Left kidney (tissue), 8 donors: Measurements from ENCODE around the gene GRAMD4. TPM values are rescaled to one million over a fixed set of nuclear protein-coding genes. Genes with fewer than 3 reads are reported as not detected.

Source experiments
- DNase-seq: peaks from one replicate; pipeline ENCODE4 v3.0.0-alpha.2; 2013
- long read RNA-seq, 8 donors: transcript quantifications; one replicate each; lab custom pipeline, GENCODE V29; 2026
- polyA plus RNA-seq: library from polyadenylated mRNA; unstranded; fragments of 120-200 nt; gene quantifications from one replicate; pipeline ENCODE4 v1.2.1, GENCODE V29; 2013; ENCODE audit not compliant: insufficient read length

GRAMD4 gene, protein sequence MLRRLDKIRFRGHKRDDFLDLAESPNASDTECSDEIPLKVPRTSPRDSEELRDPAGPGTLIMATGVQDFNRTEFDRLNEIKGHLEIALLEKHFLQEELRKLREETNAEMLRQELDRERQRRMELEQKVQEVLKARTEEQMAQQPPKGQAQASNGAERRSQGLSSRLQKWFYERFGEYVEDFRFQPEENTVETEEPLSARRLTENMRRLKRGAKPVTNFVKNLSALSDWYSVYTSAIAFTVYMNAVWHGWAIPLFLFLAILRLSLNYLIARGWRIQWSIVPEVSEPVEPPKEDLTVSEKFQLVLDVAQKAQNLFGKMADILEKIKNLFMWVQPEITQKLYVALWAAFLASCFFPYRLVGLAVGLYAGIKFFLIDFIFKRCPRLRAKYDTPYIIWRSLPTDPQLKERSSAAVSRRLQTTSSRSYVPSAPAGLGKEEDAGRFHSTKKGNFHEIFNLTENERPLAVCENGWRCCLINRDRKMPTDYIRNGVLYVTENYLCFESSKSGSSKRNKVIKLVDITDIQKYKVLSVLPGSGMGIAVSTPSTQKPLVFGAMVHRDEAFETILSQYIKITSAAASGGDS
- polyA plus RNA-seq, result 17.0 TPM
- long read RNA-seq, donor 1, result 0 reads
- long read RNA-seq, donor 2, partial matches to known transcripts, result 0 of 5 reads
- long read RNA-seq, donor 2, other reads (novel, unspliced or antisense), result 5 of 5 reads
- long read RNA-seq, donor 3, result 0 reads
- long read RNA-seq, donor 4, partial matches to known transcripts, result 0 of 1 reads
- long read RNA-seq, donor 4, other reads (novel, unspliced or antisense), result 0 of 1 reads
- long read RNA-seq, donor 5, partial matches to known transcripts, result 0 of 6 reads
- long read RNA-seq, donor 5, other reads (novel, unspliced or antisense), result 6 of 6 reads
- long read RNA-seq, donor 6, partial matches to known transcripts, result 0 of 1 reads
- long read RNA-seq, donor 6, other reads (novel, unspliced or antisense), result 0 of 1 reads
- long read RNA-seq, donor 7, full-length matches to known transcripts, result 1 of 34 reads
- long read RNA-seq, donor 7, partial matches to known transcripts, result 33 of 34 reads
- long read RNA-seq, donor 7, other reads (novel, unspliced or antisense), result 0 of 34 reads
- long read RNA-seq, donor 8, result 0 reads

DNA sequence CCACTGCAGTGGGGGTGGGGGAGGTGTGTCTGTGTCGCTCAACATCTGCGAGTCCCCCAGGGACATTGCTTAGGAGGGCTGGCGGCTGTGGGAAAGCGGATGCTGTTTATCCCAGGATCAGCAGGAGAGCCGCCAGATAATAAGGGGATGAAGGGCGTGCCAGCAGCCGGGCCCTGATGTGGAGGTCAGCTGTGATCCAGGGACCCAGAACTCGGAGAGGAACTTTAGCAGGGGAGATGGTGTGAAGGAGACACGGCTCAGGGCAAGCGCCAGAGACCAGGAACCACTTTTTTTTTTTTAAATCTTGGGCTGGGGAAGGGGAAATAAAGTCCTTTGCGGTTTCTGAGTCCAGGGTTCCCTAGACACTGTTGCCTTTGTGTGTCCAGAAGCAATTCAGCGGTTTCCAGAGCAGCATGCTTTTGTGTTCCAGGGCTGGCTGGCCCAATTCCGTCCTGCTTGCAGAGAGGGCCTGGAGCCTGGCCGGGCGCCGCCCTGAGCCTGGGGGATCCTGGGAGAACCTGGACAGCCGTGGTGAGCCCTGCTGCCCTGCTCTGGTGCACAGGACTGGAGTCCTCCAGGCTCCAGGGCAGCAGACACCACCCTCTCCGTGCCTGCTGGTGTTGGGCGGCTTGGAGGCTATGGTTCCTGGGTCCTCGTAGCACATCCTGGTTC, at the start of gene GRAMD4:
Gene GRAMD4, plus strand, starts transcription at position 557 of the 672 bp plus-strand sequence. CDS start 6,414 bp downstream, outside the sequence.
- DNase-seq, result no peak

DNA sequence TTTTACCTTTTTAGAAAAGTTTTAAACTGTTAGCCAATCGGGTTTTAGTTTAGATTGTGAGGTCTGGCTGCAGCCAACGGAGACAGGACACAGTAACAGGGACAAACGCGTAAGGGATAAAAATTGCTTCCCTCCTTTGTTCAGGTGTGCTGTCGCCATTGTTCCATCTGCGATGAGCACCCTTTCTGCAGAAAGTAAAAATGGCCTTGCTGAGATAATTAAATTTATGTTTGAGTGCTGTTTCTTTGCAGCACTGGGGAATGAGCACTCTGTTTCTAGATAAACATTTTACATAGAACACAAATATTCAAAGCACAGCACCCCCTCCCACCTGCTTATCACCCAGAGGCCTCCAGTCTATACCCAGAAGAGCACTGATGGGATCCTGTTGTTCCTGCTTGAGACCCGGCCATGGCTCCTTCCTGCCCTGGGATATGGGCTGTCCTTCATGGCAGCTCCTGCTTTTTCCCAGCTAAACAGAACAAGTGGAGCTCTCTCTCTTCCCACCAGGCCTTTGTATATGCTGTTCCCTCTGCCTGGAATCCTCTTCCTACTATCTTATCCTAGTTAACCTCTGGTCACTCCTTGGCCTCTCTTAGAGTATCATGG, 48.4 kb upstream of the GRAMD4 start:
- DNase-seq, result no peak

DNA sequence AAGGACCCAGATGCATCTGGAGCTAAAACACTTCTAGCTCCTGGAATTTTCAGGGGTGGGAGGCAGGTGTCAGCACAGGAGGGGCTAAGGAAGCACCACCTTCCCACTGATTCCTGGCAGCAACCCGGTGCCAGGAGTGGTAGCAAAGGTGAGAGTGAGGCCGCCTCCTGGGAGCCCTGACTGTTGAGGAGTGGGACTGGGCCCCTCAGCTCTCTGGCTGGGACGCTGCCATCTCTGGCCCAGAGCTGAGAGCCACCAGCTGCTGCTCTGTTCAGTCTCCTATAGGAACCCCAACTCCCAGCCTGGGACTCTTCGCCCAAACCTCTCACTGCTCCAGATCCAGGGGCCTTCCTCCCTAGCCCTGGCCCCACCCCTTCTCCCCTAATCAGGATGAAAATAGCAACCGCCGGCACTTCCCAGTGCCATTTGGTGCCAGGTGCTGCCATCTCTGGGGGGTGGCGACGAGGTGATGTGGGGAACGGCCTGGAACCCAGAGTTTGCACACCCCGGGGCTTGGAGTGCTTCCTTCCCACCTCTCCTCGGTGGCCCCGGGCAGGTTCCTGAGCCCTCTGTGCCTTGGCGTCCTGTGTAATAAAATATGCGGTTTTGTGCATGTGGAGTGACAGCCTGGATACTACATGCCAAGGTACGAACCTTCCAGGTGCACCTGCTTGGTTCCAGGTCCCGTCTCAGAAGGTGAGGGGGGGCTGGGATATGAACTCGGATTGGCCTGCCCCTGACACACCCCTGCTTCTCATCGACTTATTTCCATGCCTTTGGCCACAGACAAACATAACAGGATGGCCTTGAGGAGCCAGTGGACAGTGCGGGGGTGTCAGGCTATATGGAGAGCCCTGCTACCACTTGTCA, 47.0 kb upstream of the GRAMD4 start:
- no peak for DNase-seq

DNA sequence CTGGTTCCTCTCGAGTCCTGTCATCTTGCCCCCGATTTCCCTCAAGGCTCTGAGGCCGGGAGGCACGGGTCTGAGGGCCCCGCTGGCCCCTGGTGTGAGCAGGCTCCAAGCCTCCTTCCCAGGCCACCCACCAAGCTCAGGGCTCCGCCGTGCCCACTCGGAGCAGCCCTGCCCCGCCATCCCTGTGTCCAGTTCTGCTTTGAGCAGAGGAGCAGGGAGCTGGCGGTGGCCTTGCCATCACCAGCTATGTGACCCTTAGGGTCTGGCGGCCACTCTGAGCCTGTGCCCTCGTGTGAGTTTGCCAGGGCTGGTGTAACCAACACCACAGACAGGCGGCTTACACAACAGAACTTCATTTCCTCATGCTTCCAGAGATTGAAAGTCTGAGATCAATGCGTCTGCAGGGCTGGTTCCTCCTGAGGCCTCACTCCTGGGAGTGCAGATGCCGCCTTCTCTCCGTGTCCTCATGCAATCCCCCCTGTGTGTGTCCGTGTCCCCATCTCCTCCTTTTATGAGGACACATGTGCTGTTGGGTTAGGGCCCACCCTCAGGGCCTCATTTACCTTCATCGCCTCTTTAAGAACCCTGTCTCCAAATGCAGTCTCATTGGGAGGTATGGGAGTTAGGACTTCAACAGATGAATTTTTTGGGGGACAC, 46.3 kb upstream of the GRAMD4 start:
- DNase-seq, result no peak

DNA sequence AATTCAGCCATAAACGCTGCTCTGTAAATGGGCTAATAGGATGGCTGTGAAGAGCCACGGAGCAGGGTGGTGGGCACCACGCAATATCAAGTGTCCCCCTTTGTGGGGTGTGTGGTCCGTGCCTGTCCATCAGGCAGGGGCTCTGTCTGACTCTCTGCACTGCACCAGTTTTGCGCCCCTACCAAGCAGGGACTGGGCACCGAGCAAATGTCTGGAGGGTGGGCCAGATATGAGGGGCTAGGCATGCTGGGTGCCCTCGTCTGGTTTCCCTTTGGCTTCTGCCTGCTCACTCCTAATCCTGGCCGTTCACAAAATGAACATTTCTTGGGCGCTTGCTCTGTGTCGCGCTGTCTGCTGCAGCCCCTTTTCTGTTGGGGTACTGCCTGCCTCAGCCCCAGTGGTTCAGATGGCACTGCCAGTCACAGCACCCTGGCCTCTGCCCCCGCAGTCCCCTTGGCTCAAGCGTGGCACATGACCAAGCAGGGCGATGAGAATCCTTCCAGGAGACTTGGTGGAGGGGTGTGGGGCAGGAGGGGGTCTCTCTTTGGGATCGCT, 45.7 kb upstream of the GRAMD4 start:
- no peak for DNase-seq

DNA sequence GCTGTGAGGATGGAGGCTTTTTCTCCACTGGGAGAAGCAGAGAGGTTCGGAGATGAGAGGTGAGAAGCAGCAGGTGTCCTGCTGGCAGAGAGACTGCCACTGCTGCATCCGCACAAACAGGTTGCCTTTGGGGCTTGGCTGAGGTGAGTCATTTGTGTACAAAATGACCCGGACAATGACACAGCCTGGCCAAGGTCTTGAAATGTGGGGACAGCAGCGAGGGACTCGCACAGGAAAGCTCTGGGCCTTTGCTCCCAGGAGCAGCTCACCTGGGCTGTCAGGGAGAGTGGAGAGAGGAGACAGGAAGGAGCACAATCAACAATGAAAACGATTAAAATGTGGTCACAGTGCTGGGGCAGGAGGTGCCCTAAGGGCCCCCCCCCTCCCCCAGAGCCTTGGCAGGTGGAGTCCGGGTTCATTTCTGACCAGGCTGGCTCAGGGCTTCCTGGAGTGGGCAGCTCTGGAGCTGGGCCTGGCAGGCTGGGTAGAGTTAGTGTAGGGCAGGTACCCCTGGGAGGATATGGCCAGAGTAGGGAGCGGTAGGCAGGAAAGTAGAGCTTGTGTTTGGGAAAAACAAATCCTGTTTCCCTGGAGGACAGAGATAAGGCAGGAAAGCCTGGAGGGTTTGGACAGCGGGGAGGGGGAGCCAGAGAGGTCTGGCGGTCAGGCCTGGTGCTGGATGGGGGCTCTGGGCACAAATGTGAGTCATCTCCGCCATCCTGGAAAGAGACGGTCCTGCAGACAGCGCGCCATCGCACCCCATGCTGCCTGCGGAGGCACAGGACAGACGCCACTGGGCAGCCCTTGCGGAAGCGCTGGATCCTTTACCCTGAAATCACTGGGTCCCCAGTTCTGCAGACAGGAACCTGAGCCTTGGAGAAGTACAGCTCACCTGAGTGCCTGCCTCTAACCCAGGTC, 44.9 kb upstream of the GRAMD4 start:
- DNase-seq, result no peak

DNA sequence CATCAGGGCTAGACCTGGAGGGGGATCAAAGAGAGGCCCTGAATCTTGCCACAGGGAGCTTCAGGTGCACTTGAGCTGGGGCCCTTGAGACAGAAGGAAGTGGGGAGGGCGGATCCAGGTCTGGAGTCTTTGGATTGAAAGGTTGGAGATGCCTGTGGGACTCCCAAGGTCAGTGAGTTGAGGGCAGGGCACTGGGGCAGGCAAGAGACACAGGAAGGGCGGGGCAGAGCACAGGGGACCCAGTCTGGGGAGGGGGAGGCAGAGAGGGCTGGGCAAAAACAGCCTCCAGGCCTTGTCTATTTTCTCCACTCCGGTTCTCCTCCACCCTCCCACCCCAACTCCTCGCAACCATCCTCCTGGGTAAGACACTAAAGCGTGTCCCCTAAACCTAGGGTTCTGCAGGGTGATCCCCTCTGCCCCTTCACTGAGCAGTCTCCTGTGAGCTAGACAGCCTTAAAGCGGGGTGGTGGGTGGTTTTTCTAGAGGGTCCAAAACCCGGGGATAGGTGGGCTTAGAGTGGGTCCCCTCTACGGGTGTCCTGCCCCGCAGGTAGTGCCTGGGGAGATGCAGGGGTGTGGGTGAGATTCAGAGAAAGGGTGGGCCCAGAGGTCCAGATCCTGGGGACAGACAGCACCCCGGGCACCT, 44.2 kb upstream of the GRAMD4 start:
- DNase-seq, result no peak

DNA sequence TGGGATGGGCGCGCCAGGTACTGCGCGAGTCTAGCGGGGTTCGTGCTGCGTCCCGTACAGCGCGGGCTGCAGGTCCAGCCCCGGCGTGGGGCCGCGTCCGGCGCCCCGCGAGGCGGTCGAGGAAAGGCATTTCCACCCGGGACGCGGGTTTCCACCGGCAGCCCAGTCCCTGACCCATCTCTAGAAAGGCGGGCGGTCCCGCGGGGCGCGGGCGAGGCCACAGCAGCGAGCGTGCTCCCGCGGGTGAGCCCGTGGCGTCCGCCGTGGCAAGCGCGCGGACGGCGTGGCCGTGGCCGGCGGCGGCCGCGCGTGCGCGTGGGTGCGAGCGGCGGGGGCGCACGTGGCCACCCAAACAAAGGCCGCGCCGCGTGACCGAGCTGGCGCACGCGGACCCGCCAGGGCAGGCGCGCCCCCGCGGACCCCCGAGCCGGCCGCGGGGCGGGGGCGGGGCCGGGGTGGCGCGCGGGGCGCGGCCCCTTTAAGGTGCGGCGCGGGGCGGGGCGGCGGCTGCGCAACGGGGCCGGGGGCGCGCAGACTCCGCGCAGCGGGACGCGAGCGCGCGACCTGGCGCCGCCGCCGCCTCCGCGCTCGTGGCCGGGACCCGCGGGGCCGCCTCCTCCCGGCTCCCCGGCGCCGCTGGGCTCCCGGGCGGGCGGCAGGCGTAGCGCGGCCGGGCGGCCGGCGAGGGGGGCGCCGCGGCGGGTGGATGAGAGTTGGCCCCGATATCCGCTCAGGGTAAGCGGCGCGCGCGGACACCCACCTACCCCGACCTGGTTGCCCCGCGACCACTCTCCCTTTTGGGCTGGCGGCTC, 43.4 kb upstream of the GRAMD4 start:
- DNase-seq, result no peak

DNA sequence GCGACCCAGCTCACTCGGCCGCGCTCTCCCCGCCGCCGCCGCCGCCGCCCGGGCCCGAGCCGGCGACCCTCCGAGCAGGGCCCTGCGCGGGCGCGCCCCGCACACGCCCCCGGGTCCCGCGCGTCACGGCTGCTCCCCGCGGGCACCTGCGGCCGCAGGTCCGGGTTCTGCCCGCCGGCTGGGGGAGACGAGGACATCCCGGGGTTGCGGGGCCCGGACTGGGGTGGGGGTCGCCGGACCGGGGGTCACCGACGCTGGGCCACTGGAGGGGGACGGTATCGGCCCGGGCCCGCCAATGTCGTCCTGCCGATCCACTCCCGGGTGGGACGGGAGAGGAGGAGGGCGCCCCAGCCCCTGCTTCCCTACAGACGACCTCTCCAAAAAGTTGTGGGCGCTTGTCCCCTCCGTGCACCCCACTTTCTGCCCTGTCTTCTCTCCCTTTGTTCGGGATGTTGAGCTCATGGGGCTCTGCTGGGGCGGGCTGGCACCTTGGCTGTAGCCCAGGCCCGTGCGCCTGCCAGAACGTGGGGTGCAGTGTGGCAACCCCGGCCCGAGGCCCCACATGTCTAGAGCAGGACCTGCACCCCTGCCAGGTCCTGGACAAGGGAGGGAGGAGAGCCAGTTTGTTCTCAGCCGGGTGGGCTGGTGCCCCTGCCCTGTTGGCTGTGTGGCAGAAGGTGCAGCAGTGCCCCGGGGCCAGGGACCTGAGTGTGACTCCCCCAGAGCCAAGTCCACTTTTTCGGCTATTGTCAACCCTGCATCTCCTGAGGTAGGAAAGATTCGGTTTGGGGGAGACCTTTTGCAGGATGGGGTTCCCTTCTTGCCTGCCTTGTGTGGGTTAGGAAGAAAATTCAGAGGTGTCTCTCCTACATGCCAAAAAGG, 42.6 kb upstream of the GRAMD4 start:
- DNase-seq, result no peak

DNA sequence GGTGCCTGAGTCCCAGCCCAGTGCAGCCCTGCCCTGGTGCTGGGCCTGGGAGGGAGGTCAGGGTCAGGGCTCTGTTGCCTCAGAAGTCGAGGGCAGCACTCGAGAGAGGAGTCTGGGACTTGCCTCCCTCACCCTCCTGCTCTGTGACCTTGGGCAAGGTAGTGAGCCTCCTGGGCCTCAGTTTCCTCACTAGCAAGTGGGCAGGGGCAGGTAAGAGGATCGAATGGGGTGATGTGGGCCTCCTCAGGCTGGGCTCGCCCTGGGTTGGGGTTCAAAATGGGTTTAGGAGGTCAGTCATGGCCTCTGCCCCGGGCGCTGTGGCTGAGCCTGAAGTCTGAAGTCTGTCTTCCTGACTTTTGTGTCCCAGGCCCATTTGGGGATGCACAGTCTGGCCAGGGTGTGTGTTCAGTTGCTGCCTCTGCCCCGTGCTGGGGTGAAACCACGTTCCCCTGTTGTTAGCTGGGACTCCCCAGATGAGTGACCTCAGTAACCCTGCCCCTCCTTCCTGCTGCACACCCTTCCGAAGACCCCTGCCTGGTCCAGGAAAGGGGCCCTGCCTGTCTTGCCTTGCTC, 41.8 kb upstream of the GRAMD4 start:
- DNase-seq, result no peak

DNA sequence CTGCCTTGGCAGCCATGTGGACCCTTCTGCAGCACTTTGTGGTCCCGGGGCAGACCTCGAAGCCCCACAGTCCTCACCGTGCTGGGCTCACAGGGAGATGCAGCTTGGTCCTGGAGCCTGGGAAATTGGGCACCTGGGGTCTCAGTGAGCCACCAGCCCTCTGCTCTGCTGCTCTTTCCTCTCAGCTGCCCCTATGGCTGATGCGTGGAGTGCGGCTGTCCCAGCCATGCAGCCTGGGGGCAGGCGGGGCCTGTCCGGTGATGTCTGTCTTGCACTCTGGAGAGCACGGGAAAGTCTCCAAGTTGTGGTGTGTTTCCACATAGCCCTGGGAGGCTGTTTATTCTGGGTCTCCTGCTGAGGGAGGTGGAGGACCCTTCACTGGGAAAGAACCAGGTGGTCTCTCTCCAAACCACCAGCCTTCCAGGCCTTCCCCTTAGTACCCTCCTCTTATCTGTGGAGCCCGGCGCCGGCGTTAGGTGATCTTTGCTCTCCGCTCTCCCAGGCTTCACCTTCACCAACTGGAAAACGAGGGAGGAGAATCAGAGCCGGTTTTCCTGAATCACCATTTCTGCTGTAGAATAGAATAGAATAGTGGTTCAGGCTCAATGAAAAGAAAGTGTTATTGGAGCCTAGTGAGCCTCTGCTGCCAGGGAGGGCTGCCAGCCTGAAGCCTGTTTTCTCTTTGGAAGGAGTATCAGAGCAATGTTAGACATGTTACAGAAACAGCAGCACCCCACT, 41.2 kb upstream of the GRAMD4 start:
- DNase-seq, result no peak

DNA sequence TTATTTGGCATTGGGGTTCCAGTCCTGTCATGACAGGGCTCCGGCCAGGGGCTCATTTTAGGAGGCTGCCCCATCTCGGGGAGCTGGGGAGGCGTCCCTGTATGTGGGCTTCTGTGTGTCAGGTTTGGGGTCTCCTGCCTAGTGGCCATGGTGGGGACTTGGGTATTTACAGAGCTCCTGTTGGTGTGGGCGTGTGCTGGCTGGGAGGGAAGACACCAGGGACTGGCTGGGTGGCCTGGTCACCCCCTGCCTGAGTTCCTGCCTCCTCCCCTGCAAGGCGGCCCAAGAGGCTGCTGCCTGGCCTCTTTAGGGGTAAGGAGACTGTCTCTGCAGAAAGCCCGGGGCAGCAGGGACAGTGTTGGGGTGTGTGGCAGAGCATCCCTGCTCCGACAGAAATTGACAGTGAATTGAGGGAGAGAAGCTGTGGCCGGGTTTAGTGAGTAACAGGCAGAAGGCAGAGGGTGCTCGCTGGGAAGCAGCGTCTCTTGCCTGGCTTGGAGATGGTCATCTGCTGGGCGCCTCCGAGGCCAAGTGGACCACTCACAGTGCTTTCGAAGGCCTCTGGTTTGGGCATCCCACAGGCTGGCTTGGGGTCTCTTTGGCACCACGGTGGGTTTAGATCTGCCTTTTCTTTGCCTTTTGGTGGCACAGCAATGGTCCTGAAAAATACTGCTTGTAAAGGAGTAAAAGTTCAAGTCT, 40.3 kb upstream of the GRAMD4 start:
- DNase-seq, result no peak

DNA sequence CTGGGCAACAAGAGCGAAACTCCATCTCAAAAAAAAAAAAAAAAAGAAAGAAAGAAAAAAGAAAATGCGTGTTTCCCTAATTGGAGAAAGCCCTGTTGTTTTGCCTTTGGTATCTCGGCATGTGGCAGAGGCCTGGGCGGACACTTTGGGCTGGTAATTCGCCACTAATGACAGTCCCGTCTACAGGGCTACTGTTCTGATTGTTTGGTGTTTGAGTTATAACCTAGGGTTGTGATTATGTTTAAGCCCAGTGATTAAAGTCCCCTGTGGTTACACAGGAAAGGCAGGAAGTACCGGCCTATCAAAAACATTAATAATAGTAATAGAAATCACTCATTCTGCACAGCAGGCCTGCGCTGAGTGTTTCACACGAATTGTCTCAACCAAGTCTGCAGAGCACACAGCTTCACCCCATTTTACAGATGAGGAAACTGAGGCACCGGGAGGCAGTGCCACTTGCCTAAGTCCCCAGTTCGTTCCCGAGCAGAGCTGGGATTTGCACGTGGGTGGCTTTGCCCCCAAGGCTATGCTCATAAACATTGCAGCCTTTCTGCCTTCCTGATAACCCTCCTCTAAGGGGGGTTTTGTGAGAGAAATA, 39.1 kb upstream of the GRAMD4 start:
- no peak for DNase-seq
